ENCODE data around the gene ROCK2.

ROCK2 gene

GRCh38 chr2:11376071-11376470 lies 31.6 kb upstream of the ROCK2 start:
- TF ChIP-seq CTCF (conservative IDR thresholded peaks at IDR 0.05; ENCODE audit: low read depth, low read length): no peak
- H3K4me3 ChIP-seq (ENCODE audit: low read length): no peak overlapping the region
- no peak for DNase-seq (ENCODE audit: low read depth)

GRCh38 chr2:11375689-11376027 lies 31.2 kb upstream of the ROCK2 start:
- no peak for DNase-seq (ENCODE audit: low read depth)
- no peak for TF ChIP-seq CTCF (conservative IDR thresholded peaks at IDR 0.05; ENCODE audit: low read depth, low read length)
- H3K4me3 ChIP-seq (ENCODE audit: low read length): no peak overlapping the region

- TF ChIP-seq CTCF (conservative IDR thresholded peaks at IDR 0.05; ENCODE audit: low read depth, low read length): no peak
- H3K4me3 ChIP-seq (ENCODE audit: low read length): no peak overlapping the region
- no peak for DNase-seq (ENCODE audit: low read depth)
Observed at GRCh38 chr2:11375025-11375688, 30.7 kb upstream of the ROCK2 start.

GRCh38 chr2:11373096-11373495 lies 28.7 kb upstream of the ROCK2 start:
- no peak for TF ChIP-seq CTCF (conservative IDR thresholded peaks at IDR 0.05; ENCODE audit: low read depth, low read length)
- no peak for DNase-seq (ENCODE audit: low read depth)

GRCh38 chr2:11371092-11371937 lies 26.9 kb upstream of the ROCK2 start:
- H3K4me3 ChIP-seq (ENCODE audit: low read length): no peak overlapping the region
- no peak for TF ChIP-seq CTCF (conservative IDR thresholded peaks at IDR 0.05; ENCODE audit: low read depth, low read length)
- no peak for DNase-seq (ENCODE audit: low read depth)

More at GRCh38 chr2:11373096-11373495, 28.7 kb upstream of the ROCK2 start:
- H3K4me3 ChIP-seq (ENCODE audit: low read length): no peak overlapping the region

DNA sequence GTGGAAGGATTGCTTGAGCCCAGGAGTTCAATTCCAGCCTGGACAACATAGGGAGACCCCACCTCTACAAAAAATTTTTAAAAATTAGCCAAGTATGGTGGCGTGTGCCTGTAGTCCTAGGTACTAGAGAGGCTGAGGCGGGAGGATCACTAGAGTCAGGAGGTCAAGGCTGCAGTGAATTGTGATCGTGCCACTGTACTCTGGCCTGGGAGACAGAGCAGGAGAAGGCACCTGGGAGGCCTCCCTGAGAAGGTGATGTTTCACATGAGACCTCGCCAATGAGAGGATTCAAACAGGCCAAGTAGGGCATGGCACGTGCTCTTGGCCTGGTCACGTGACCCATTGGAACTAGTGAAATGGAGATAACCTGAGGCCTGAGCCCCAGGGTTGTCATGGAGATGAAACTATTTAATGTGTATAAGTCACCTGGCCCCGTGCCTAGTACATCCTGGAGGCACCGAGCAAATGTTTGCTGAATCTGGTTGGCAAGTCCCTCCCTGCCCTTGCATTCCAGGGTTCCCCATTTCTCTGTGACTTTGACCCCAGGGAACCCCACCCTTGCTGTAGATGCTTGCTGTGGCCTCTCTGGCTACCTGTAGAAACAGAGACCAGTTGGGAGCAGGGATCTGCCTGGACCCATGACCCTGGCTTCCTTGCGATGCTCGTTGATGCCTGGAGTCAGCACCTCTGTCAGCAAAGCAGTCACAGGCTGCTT lies 26.1 kb upstream of the ROCK2 start:
- no peak for DNase-seq (ENCODE audit: low read depth)
- H3K4me3 ChIP-seq (ENCODE audit: low read length): no peak overlapping the region

More for the DNA sequence above, 26.1 kb upstream of the ROCK2 start:
- no peak for TF ChIP-seq CTCF (conservative IDR thresholded peaks at IDR 0.05; ENCODE audit: low read depth, low read length)
